HepG2 (cell line): ENCODE results near the gene LARP1B.
"Not testable (repeated sequence)": the region's sequence is repeated elsewhere in the genome, so short reads cannot be mapped to it uniquely, and the experiment has no call there.

ENCODE experiments used
- KDM3A ChIP-seq: IDR thresholded peaks from 2 replicates; pipeline ENCODE4 v1.6.1; 2018; ENCODE audit warnings: low read depth, missing compliant biosample characterization
- MXD4 ChIP-seq: IDR thresholded peaks from 2 replicates; pipeline ENCODE4 v1.6.1; 2016; ENCODE audit warnings: mild to moderate bottlenecking, missing biosample characterization, missing genetic modification reagents
- ZNF792 ChIP-seq: IDR thresholded peaks from 2 replicates; pipeline ENCODE4 v1.6.1; 2016
- TF ChIP-seq, protein P1 (sequence below): sonication (generic); formaldehyde crosslinking; IDR thresholded peaks from 2 replicates; pipeline ENCODE4 v1.5.0; 2020; ENCODE audit warnings: mild to moderate bottlenecking, missing genetic modification reagents, moderate library complexity
- TF ChIP-seq, protein P2 (sequence below): sonication (generic); formaldehyde crosslinking; IDR thresholded peaks from 2 replicates; pipeline ENCODE4 v1.5.1; 2020; ENCODE audit warnings: missing genetic modification reagents, mild to moderate bottlenecking, borderline replicate concordance

DNA sequence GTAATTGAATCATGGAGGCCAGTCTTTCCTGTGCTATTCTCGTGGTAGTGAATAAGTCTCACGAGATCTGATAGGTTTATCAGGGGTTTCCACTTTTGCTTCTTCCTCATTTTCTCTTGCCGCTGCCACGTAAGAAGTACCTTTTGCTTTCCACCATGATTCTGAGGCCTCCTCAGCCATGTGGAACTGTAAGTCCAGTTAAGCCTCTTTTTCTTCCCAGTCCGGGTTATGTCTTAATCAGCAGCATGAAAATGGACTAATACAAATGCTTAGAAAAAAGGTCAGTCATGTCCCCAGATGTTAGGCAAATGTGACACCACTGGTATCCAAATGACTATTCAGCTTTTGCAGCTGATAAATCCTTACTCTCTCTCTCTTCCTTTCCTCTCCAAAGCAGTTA lies 184.3 kb downstream of the LARP1B start:
- TF ChIP-seq, protein P1, sequence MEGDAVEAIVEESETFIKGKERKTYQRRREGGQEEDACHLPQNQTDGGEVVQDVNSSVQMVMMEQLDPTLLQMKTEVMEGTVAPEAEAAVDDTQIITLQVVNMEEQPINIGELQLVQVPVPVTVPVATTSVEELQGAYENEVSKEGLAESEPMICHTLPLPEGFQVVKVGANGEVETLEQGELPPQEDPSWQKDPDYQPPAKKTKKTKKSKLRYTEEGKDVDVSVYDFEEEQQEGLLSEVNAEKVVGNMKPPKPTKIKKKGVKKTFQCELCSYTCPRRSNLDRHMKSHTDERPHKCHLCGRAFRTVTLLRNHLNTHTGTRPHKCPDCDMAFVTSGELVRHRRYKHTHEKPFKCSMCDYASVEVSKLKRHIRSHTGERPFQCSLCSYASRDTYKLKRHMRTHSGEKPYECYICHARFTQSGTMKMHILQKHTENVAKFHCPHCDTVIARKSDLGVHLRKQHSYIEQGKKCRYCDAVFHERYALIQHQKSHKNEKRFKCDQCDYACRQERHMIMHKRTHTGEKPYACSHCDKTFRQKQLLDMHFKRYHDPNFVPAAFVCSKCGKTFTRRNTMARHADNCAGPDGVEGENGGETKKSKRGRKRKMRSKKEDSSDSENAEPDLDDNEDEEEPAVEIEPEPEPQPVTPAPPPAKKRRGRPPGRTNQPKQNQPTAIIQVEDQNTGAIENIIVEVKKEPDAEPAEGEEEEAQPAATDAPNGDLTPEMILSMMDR (CRISPR knock-in tag): not testable (repeated sequence)
- TF ChIP-seq MXD4; KDM3A (CRISPR knock-in tag); ZNF792 (CRISPR knock-in tag): not testable (repeated sequence)
- TF ChIP-seq, protein P2, sequence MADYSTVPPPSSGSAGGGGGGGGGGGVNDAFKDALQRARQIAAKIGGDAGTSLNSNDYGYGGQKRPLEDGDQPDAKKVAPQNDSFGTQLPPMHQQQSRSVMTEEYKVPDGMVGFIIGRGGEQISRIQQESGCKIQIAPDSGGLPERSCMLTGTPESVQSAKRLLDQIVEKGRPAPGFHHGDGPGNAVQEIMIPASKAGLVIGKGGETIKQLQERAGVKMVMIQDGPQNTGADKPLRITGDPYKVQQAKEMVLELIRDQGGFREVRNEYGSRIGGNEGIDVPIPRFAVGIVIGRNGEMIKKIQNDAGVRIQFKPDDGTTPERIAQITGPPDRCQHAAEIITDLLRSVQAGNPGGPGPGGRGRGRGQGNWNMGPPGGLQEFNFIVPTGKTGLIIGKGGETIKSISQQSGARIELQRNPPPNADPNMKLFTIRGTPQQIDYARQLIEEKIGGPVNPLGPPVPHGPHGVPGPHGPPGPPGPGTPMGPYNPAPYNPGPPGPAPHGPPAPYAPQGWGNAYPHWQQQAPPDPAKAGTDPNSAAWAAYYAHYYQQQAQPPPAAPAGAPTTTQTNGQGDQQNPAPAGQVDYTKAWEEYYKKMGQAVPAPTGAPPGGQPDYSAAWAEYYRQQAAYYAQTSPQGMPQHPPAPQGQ: not testable (repeated sequence)
